Measurements from ENCODE around the gene HECW1.
"Not testable (repeated sequence)": the region's sequence is repeated elsewhere in the genome, so short reads cannot be mapped to it uniquely, and the experiment has no call there.

HECW1 gene

DNA sequence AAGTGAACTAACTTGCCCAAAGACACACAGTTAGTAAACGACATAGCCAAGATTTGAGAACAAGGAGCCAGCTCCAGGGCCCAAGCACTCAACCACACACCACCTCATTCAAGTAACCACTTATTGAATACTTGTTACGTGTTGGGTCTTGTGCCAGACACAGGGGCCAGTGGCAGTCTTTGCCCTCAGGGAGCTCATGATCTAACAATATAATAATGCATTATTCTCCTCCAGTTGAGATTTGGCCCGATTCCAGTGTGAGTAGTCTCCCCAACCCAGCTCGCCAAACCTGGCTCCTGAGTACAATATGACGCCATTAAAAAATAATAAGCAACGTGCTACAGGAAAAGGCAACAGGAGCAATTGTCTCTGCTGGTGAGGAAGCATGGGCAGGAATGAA is 456.1 kb downstream of the HECW1 start:
- no peak for DNase-seq (ENCODE audit: low read depth)
- TF ChIP-seq, protein P1, sequence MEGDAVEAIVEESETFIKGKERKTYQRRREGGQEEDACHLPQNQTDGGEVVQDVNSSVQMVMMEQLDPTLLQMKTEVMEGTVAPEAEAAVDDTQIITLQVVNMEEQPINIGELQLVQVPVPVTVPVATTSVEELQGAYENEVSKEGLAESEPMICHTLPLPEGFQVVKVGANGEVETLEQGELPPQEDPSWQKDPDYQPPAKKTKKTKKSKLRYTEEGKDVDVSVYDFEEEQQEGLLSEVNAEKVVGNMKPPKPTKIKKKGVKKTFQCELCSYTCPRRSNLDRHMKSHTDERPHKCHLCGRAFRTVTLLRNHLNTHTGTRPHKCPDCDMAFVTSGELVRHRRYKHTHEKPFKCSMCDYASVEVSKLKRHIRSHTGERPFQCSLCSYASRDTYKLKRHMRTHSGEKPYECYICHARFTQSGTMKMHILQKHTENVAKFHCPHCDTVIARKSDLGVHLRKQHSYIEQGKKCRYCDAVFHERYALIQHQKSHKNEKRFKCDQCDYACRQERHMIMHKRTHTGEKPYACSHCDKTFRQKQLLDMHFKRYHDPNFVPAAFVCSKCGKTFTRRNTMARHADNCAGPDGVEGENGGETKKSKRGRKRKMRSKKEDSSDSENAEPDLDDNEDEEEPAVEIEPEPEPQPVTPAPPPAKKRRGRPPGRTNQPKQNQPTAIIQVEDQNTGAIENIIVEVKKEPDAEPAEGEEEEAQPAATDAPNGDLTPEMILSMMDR (conservative IDR thresholded peaks at IDR 0.05; ENCODE audit: low read depth, low read length), result no peak

DNA sequence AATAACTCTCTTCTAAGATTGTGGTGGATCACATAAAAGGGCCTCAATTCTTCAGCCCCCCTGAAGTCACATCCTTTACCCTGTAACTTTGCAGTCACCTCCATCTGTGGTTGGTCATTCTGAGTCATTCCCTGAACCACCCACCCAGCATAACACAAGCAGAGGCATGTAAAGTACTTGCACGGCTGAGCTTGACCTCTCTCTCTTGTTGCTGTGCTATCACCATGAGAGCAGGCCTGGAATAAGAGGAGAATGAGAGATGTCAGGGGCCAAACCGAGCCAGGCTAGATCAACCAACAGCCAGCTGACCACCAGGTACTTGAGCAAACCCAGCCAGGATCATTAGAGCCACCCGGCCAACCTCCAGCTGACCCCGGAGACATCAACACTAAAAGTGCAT is 457.0 kb downstream of the HECW1 start:
- no peak for DNase-seq (ENCODE audit: low read depth)
- no peak overlapping the region for H3K4me3 ChIP-seq (ENCODE audit: low read length)

More for the DNA sequence above, 456.1 kb downstream of the HECW1 start:
- H3K4me3 ChIP-seq (ENCODE audit: low read length), result no peak overlapping the region

DNA sequence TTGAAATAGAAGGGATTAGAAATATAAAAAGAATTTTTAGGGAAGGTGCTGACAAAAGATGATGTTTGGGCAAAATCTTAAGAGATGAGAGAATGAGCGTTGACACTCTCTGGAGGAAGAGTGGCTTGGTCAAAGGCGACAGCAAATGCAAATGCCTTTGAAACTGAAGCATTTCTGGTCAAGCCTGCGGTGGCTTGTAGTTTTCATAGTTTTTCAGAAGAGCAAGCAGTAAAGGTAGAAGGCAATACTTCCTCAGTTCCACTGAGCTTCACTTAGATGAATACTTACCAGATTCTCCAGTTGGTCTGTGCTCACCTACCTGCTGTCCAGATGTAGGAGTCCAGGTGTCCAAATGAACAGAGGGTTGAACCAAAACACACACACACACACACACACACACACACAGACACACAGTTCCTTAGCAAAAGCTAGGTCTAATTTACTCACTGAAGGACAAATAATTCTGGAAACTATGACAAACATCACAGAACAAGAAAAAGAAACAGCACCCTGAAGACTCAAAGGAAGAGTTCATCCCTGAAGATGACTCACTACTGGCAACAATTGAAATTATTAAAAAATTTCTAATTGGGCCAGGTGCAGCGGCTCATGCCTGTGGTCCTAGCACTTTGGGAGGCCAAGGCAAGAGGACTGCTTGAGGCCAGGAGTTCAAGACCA is 458.4 kb downstream of the HECW1 start:
- H3K4me3 ChIP-seq (ENCODE audit: low read length), result no peak overlapping the region
- no peak for DNase-seq (ENCODE audit: low read depth)
- TF ChIP-seq, protein P1 (conservative IDR thresholded peaks at IDR 0.05; ENCODE audit: low read depth, low read length), result no peak

More for the DNA sequence above, 457.0 kb downstream of the HECW1 start:
- TF ChIP-seq, protein P1 (conservative IDR thresholded peaks at IDR 0.05; ENCODE audit: low read depth, low read length), result no peak

DNA sequence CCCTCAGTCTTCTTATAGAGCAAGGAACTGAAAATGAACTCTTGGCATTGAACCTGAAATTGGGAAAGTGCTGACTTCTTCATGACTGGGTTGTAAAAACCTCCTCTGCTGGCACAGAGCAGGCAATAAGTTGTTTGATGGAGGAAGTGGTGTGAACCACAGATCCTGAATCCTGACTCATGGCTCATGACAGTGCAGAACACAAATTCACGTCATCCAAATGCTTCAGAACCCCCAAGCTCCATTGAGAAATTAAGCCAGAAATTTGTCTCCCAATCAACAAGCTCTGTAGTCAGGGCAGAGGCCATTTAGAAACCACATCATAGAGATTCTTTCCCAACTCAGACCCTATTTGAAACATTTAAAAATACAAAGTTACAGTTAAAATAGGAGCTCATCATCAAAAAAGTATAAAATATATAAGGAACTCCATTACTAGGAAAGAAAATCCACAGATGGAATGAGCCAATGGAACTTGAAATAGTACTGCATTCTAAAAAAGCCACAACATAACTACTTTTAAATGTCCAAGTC is 460.1 kb downstream of the HECW1 start:
- peak; percentile 87 for DNase-seq (ENCODE audit: low read depth)
- no peak overlapping the region for H3K4me3 ChIP-seq (ENCODE audit: low read length)
- TF ChIP-seq, protein P1 (conservative IDR thresholded peaks at IDR 0.05; ENCODE audit: low read depth, low read length), result no peak

DNA sequence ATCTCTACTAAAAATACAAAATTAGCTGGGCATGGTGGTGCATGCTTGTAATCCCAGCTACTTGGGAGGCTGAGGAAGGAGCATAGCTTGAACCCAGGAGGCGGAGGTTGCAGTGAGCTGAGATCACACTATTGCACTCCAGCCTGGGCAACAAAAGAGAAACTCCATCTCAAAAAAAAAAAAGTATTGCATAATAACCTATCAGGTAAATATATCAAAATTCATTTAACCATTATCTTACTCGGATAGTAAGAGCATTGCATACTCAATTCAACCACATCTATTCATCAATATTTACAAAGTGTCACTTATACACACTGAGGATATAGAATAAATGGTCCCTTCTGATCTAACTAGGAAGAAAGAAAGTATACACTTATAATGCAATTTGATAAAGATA is 461.4 kb downstream of the HECW1 start:
- H3K4me3 ChIP-seq (ENCODE audit: low read length); DNase-seq (ENCODE audit: low read depth): not testable (repeated sequence)

DNA sequence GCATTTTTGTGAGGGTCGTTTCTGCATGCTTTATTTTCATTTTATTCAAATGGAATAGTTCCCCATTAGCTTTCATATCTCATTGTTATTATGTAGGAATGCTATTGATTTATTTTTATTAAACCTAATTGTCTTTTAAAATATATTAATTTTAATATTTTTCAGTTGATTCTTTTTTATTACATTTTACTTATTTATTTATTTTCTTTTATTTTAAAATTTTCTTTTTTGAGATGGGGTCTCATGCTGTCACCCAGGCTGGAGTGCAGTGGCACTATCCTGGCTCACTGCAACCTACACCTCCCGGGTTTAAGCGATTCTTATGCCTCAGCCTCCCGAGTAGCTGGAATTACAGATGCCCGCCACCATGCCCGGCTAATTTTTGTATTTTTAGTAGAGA is 463.1 kb downstream of the HECW1 start:
- DNase-seq (ENCODE audit: low read depth), result no peak
- no peak overlapping the region for H3K4me3 ChIP-seq (ENCODE audit: low read length)
- TF ChIP-seq, protein P1 (conservative IDR thresholded peaks at IDR 0.05; ENCODE audit: low read depth, low read length), result no peak

DNA sequence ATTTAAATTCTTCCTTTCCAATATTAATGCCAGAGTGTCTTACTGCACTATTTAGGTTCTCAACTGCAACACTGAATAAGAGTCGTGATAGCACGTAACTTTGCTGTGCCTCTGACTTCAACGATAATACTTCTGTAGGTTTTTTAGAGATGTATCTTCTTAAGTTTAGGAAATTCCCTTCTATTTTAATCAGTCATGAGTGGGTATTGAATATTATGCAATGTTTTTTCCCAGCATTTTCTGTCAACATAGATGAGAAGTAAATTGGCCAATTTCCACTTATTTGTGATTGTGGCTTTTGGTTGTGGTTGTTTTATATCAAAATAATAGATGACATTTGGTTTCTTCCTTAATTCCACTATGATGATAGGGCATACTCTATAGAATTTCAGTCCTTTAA is 463.8 kb downstream of the HECW1 start:
- TF ChIP-seq, protein P1 (conservative IDR thresholded peaks at IDR 0.05; ENCODE audit: low read depth, low read length), result no peak
- no peak for DNase-seq (ENCODE audit: low read depth)
- H3K4me3 ChIP-seq (ENCODE audit: low read length), result no peak overlapping the region

Measured in retinal pigment epithelial cell (primary cell).